Endothelial cell of umbilical vein (primary cell): ENCODE measurements around the gene AHRR. TPM values are rescaled to one million over a fixed set of nuclear protein-coding genes. Genes with fewer than 3 reads are reported as not detected.

Experiments
- BruUV-seq: library from RNA; stranded (reverse); fragments of 400-500 nt; replicated peaks from 2 replicates; lab custom pipeline; 2021; lab: Mats Ljungman, UMichigan
- CTCF ChIA-PET: fragments of 300-600, 350-600 bp; sonication (Branson Sonifier 250); formaldehyde crosslinking; loops from one replicate; lab custom pipeline; 2021; ENCODE audit warnings: antibody characterized with exemption, inconsistent platforms; lab: Charles Lee
- POLR2A ChIA-PET: fragments of 300-600, 350-600 bp; sonication (Branson Sonifier 250); formaldehyde crosslinking; loops from one replicate; lab custom pipeline; 2021; ENCODE audit warnings: antibody characterized with exemption, inconsistent platforms; lab: Charles Lee
- DNase-seq: peaks from one replicate; pipeline ENCODE4 v3.0.0-alpha.2; 2011; ENCODE audit warnings: low read depth, low spot score
- FAIRE-seq: peaks from 2 replicates; lab custom pipeline; 2011; peaks lifted over from hg19 to GRCh38; lab: Jason Lieb, UNC
- H2AFZ ChIP-seq: 2 replicates; pipeline ENCODE4 v1.6.0; 2012; ENCODE audit warnings: low read depth, low read length, control low read depth, inconsistent platforms
- H3K27ac ChIP-seq: 2 replicates; pipeline ENCODE4 v1.5.1; 2011; ENCODE audit warnings: low read depth, mild to moderate bottlenecking, control low read depth, low read length, moderate library complexity; ENCODE audit not compliant: insufficient read depth
- H3K27me3 ChIP-seq, 2 experiments: 2 replicates each; pipeline versions ENCODE4 v1.6.0 to v1.6.1; 2011; ENCODE audit warnings: low read length in 2 of 2, mixed read lengths in 1 of 2; ENCODE audit not compliant: control insufficient read depth in 2 of 2, insufficient read depth in 2 of 2
- H3K36me3 ChIP-seq, 2 experiments: 2 replicates in 1 of 2; 3 replicates in 1 of 2; pipeline ENCODE4 v1.5.1; 2011; ENCODE audit warnings: low read length in 2 of 2, mild to moderate bottlenecking in 1 of 2, moderate library complexity in 1 of 2; ENCODE audit not compliant: control insufficient read depth in 2 of 2, insufficient read depth in 2 of 2; ENCODE audit errors: extremely low read depth in 1 of 2
- H3K4me1 ChIP-seq: 3 replicates; pipeline ENCODE4 v1.5.1; 2011; ENCODE audit warnings: mild to moderate bottlenecking, low read length; ENCODE audit not compliant: control insufficient read depth, insufficient read depth; ENCODE audit errors: extremely low read depth
- H3K4me2 ChIP-seq: 2 replicates; pipeline ENCODE4 v1.6.1; 2011; ENCODE audit warnings: low read length, control low read depth, mixed read lengths; ENCODE audit not compliant: insufficient read depth
- H3K4me3 ChIP-seq, 3 experiments: fragments of 200-600 bp in 1 of 3; sonication (generic), shearing (Covaris generic) in 1 of 3; replicated peaks in 1 of 3; 2 replicates each; pipeline ENCODE4 v1.5.1; 2011 to 2016; ENCODE audit warnings: control low read depth in 3 of 3, low read length in 3 of 3, mild to moderate bottlenecking in 2 of 3, inconsistent platforms in 1 of 3, low read depth in 1 of 3, moderate library complexity in 1 of 3; ENCODE audit not compliant: insufficient read depth in 1 of 3
- H3K79me2 ChIP-seq: 2 replicates; pipeline ENCODE4 v1.6.0; 2012; ENCODE audit warnings: low read length, inconsistent platforms; ENCODE audit not compliant: control insufficient read depth, insufficient read depth
- H3K9ac ChIP-seq: replicated peaks from 2 replicates; pipeline ENCODE3; 2011; ENCODE audit warnings: low read length, control low read depth; ENCODE audit not compliant: insufficient read depth; ENCODE audit errors: extremely low read depth
- H3K9me1 ChIP-seq: replicated peaks from 3 replicates; pipeline ENCODE4 v1.6.0; 2011; ENCODE audit warnings: mild to moderate bottlenecking, low read length; ENCODE audit not compliant: control insufficient read depth, insufficient read depth; ENCODE audit errors: extremely low read depth
- H3K9me3 ChIP-seq: replicated peaks from 2 replicates; pipeline ENCODE4 v1.5.1; 2012; ENCODE audit warnings: low read length, inconsistent platforms; ENCODE audit not compliant: control insufficient read depth, insufficient read depth
- H4K20me1 ChIP-seq: replicated peaks from 2 replicates; pipeline ENCODE3; 2011; ENCODE audit warnings: mild to moderate bottlenecking, low read length; ENCODE audit not compliant: control insufficient read depth, insufficient read depth; ENCODE audit errors: extremely low read depth
- CTCF ChIP-seq, 2 donors: IDR thresholded peaks; 1 replicate in 1 of 2; 2 replicates in 1 of 2; pipeline ENCODE4 v1.5.1; 2011; ENCODE audit warnings: low read length in 2 of 2, mild to moderate bottlenecking in 2 of 2, moderate library complexity in 2 of 2, control low read depth in 1 of 2, inconsistent platforms in 1 of 2, low read depth in 1 of 2; ENCODE audit not compliant: insufficient read depth in 1 of 2; ENCODE audit errors: extremely low read depth in 1 of 2
- EZH2 ChIP-seq: IDR thresholded peaks from 2 replicates; pipeline ENCODE4 v1.6.1; 2012; ENCODE audit warnings: borderline replicate concordance, low read depth, mild to moderate bottlenecking, moderate library complexity, low read length, inconsistent platforms; ENCODE audit not compliant: severe bottlenecking
- JUN ChIP-seq: IDR thresholded peaks from 2 replicates; pipeline ENCODE4 v1.6.1; 2011; ENCODE audit warnings: borderline replicate concordance, low read depth; ENCODE audit not compliant: insufficient read length, insufficient read depth
- MAX ChIP-seq: IDR thresholded peaks from 2 replicates; pipeline ENCODE4 v1.6.1; 2011; ENCODE audit not compliant: insufficient read depth, insufficient read length
- MYC ChIP-seq: IDR thresholded peaks from one replicate; pipeline ENCODE4 v1.6.1; 2011; ENCODE audit warnings: mild to moderate bottlenecking, low read depth, low read length
- POLR2AphosphoS5 ChIP-seq: IDR thresholded peaks from 2 replicates; pipeline ENCODE4 v1.6.1; 2012; ENCODE audit warnings: low read depth, mild to moderate bottlenecking, control low read depth, low read length, moderate library complexity; ENCODE audit not compliant: insufficient read depth
- dilution Hi-C: fragments of 300-500 bp; cut with MboI; formaldehyde crosslinking; loops from one replicate; pipeline ENCODE4 v1.15.0; 2019; ENCODE audit warnings: low sequenced_read_pairs; ENCODE audit not compliant: extremely low pct_ligation_motif_present
- intact Hi-C: fragments of 100-400 bp; cut with micrococcal nuclease; formaldehyde crosslinking; loops from one replicate; pipeline ENCODE4 v1.10.0; 2022
- polyA plus RNA-seq, 4 experiments: library from polyadenylated mRNA; depleted of rRNA in 3 of 4; stranded (reverse) in 3 of 4; unstranded in 1 of 4; fragments of >200 nt; gene quantifications; 2 replicates each; pipeline versions ENCODE4 v1.2.1 to v1.2.3, GENCODE V29; 2011 to 2012; ENCODE audit warnings: missing spikeins in 1 of 4
- total RNA-seq: library from RNA; stranded (reverse); gene quantifications from 2 replicates; pipeline ENCODE4 v1.2.3, GENCODE V29; 2021

Gene AHRR
- total and polyA plus RNA-seq, 2 donors (not counting 3 experiments of a cell fraction or from before 2014, with no cell fraction given), result 3.1 to 7.3 TPM

- Histone ChIP-seq H3K4me1 (peaks cover 10% of the 10 kb centered on the region), H3K79me2 (peaks cover 9% of the 10 kb centered on the region), H2AFZ (no peak overlapping the region), H3K4me2 (no peak overlapping the region), H3K9me3 (no peaks in the 10 kb centered on the region), H4K20me1 (no peaks in the 10 kb centered on the region), H3K27ac (no peak overlapping the region), H3K9ac (no peak overlapping the region), H3K36me3 (no peaks in the 10 kb centered on the region), H3K4me3 (no peak overlapping the region), H3K9me1 (no peaks in the 10 kb centered on the region), H3K27me3 (no peaks in the 10 kb centered on the region)
- TF ChIP-seq EZH2 (no peak), CTCF (IDR thresholded peaks at IDR 0.05; ENCODE audit: extremely low read depth in 1 of 2, insufficient read depth in 1 of 2, low read depth in 1 of 2, low read length in 2 of 2) (no peak), MAX (no peak), POLR2AphosphoS5 (no peak)
- FAIRE-seq (no peak), DNase-seq (no peak)
- CTCF ChIA-PET, result interaction anchor here (1.2 to 3.2 kb wide), 3 partner anchors 8 to 251 kb away, joined by 3 to 16 read pairs (median 4); no protein-coding TSS in a partner anchor
- POLR2A ChIA-PET, result no interaction called here
- intact Hi-C loops (no loop called here), dilution Hi-C loops (no loop called here)
- BruUV-seq, result no TSS peak
Observed at GRCh38 chr5:439181-439580, 117.7 kb downstream of the AHRR start.

- DNase-seq, result no peak
- intact Hi-C loops, result no loop called here
- CTCF ChIA-PET, result interaction anchor here (1.2 kb wide), 1 partner anchor 119 kb away, joined by 3 read pairs; no protein-coding TSS in a partner anchor
Observed at GRCh38 chr5:439636-440035, 118.1 kb downstream of the AHRR start.

More at GRCh38 chr5:439636-440035, 118.1 kb downstream of the AHRR start:
- no TSS peak for BruUV-seq
- no peaks in the 10 kb centered on the region for H3K9me3 ChIP-seq
- H3K9me1 ChIP-seq, result no peaks in the 10 kb centered on the region
- H3K27ac ChIP-seq, result no peak overlapping the region
- dilution Hi-C loops, result no loop called here
- TF ChIP-seq MYC (no peak), MAX (no peak), JUN (no peak)
- H3K4me3 ChIP-seq, result no peak overlapping the region
- peaks cover 10% of the 10 kb centered on the region for H3K4me1 ChIP-seq
- no peaks in the 10 kb centered on the region for H3K27me3 ChIP-seq
- H4K20me1 ChIP-seq, result no peaks in the 10 kb centered on the region
- no peak overlapping the region for H2AFZ ChIP-seq
- no peaks in the 10 kb centered on the region for H3K36me3 ChIP-seq
- peaks cover 11% of the 10 kb centered on the region for H3K79me2 ChIP-seq
- no peak overlapping the region for H3K9ac ChIP-seq
- no peak overlapping the region for H3K4me2 ChIP-seq
- FAIRE-seq, result no peak
- POLR2A ChIA-PET, result no interaction called here
